Neural cell (in vitro differentiated cells): ENCODE data around the gene CAPN12. TPM values are rescaled to one million over a fixed set of nuclear protein-coding genes. Genes with fewer than 3 reads are reported as not detected.

Source experiments
- H2AFZ ChIP-seq: fragments of 200-600, 300-800 bp; sonication (generic), shearing (Covaris generic); 2 replicates; pipeline ENCODE4 v1.6.0; 2014; ENCODE audit warnings: low read depth, mild to moderate bottlenecking, antibody characterized with exemption, low read length, moderate library complexity
- H3F3A ChIP-seq: fragments of 200-600 bp; shearing (Covaris generic); 2 replicates; pipeline ENCODE4 v1.6.1; 2016; ENCODE audit warnings: mild to moderate bottlenecking, moderate library complexity, mixed read lengths, antibody characterized with exemption, low read length; ENCODE audit not compliant: insufficient read depth, poor library complexity, severe bottlenecking
- H3K27ac ChIP-seq: fragments of 200-600, 300-800 bp; sonication (generic), shearing (Covaris generic); 2 replicates; pipeline ENCODE4 v1.5.1; 2014; ENCODE audit warnings: mild to moderate bottlenecking, low read length, moderate library complexity
- H3K27me3 ChIP-seq: fragments of 300-800, 200-600 bp; sonication (generic), shearing (Covaris generic); 2 replicates; pipeline ENCODE4 v1.6.0; 2014; ENCODE audit warnings: mild to moderate bottlenecking, low read depth, low read length, moderate library complexity; ENCODE audit not compliant: insufficient read depth
- H3K36me3 ChIP-seq: fragments of 300-800, 200-600 bp; sonication (generic), shearing (Covaris generic); 2 replicates; pipeline ENCODE4 v1.5.1; 2014; ENCODE audit warnings: mild to moderate bottlenecking, antibody characterized with exemption, low read length, moderate library complexity; ENCODE audit not compliant: insufficient read depth
- H3K4me2 ChIP-seq: fragments of 300-800, 200-600 bp; sonication (generic), shearing (Covaris generic); 2 replicates; pipeline ENCODE4 v1.6.0; 2014; ENCODE audit warnings: mild to moderate bottlenecking, low read length
- H3K4me3 ChIP-seq: fragments of 300-800, 200-600 bp; sonication (generic), shearing (Covaris generic); 2 replicates; pipeline ENCODE4 v1.5.1; 2014; ENCODE audit warnings: mild to moderate bottlenecking, low read length, moderate library complexity
- H3K79me2 ChIP-seq: fragments of 200-600 bp; shearing (Covaris generic); replicated peaks from 2 replicates; pipeline ENCODE4 v1.6.0; 2014; ENCODE audit warnings: mild to moderate bottlenecking, low read length, moderate library complexity; ENCODE audit not compliant: insufficient read depth
- H3K9ac ChIP-seq: fragments of 300-800, 200-600 bp; sonication (generic), shearing (Covaris generic); 2 replicates; pipeline ENCODE4 v1.6.1; 2016; ENCODE audit warnings: mild to moderate bottlenecking, low read length, mixed read lengths
- H3K9me2 ChIP-seq: fragments of 200-600 bp; shearing (Covaris generic); 2 replicates; pipeline ENCODE4 v1.6.1; 2016; ENCODE audit warnings: mild to moderate bottlenecking, low read length, mixed read lengths; ENCODE audit not compliant: insufficient read depth
- H3K9me3 ChIP-seq: fragments of 200-600, 300-800 bp; sonication (generic), shearing (Covaris generic); 2 replicates; pipeline ENCODE4 v1.6.1; 2016; ENCODE audit warnings: mild to moderate bottlenecking, mixed run types, low read length, moderate library complexity, mixed read lengths
- H4K20me1 ChIP-seq: fragments of 200-600 bp; shearing (Covaris generic); 2 replicates; pipeline ENCODE4 v1.6.1; 2016; ENCODE audit warnings: mild to moderate bottlenecking, mixed run types; ENCODE audit not compliant: insufficient read depth
- EP300 ChIP-seq: fragments of 450-650 bp; conservative IDR thresholded peaks from 2 replicates; pipeline ENCODE4 v1.6.1; 2014; ENCODE audit warnings: antibody characterized with exemption, mild to moderate bottlenecking, moderate library complexity; ENCODE audit not compliant: poor library complexity, severe bottlenecking
- EZH2 ChIP-seq: fragments of 200-600, 300-800 bp; shearing (Covaris generic), sonication (generic); IDR thresholded peaks from 2 replicates; pipeline ENCODE4 v1.6.1; 2014; ENCODE audit warnings: antibody characterized with exemption, low read length, borderline replicate concordance, mild to moderate bottlenecking; ENCODE audit not compliant: insufficient read depth, poor library complexity, severe bottlenecking
- MXI1 ChIP-seq: fragments of 450-650 bp; conservative IDR thresholded peaks from 2 replicates; pipeline ENCODE4 v1.6.1; 2014; ENCODE audit warnings: antibody characterized with exemption, mild to moderate bottlenecking; ENCODE audit not compliant: poor library complexity, severe bottlenecking
- POLR2AphosphoS5 ChIP-seq: IDR thresholded peaks from 2 replicates; pipeline ENCODE4 v1.6.1; 2012
- RAD21 ChIP-seq: fragments of 450-650 bp; conservative IDR thresholded peaks from 2 replicates; pipeline ENCODE4 v1.6.1; 2014; ENCODE audit warnings: antibody characterized with exemption, mild to moderate bottlenecking, moderate library complexity
- SMC3 ChIP-seq: fragments of 450-650 bp; conservative IDR thresholded peaks from 2 replicates; pipeline ENCODE4 v1.6.1; 2014; ENCODE audit warnings: antibody characterized with exemption, mild to moderate bottlenecking, moderate library complexity; ENCODE audit not compliant: poor library complexity
- TAF1 ChIP-seq: IDR thresholded peaks from 2 replicates; pipeline ENCODE4 v1.6.1; 2012; ENCODE audit warnings: low read depth
- polyA plus RNA-seq: library from polyadenylated mRNA; depleted of rRNA; stranded (reverse); fragments of >200 nt; gene quantifications from 2 replicates; pipeline ENCODE4 v1.2.3, GENCODE V29; 2014
- TF ChIP-seq, protein P1 (sequence below): IDR thresholded peaks from 2 replicates; pipeline ENCODE4 v1.6.1; 2012; ENCODE audit warnings: borderline replicate concordance
- TF ChIP-seq, protein P2 (sequence below): fragments of 450-650 bp; IDR thresholded peaks from 2 replicates; pipeline ENCODE4 v1.5.1; 2014; ENCODE audit warnings: antibody characterized with exemption, mild to moderate bottlenecking, moderate library complexity; ENCODE audit not compliant: poor library complexity, severe bottlenecking

Gene CAPN12
- polyA plus RNA-seq, 1 donor from 2014 or later = not detected

DNA sequence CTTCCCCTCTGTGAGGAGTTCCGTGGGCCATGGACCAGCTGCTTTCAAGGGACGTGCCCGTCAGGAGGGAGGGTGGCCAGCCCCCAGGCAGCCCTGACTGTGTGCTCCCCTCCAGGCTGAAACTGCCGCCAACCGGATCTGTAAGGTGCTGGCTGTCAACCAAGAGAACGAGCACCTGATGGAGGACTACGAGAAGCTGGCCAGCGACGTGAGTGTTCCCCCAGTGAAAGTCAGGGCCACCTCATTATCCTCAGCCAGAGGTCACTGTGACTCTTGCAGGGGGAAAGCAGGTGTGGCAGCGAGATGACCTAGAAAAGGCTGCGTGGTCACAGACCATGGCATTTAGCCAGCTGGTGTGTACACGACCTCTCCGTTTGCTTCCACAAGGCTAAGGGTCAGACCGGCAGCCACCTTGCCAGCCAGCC lies 29.9 kb downstream of the CAPN12 start:
- TF ChIP-seq EZH2 = no peak
- TF ChIP-seq POLR2AphosphoS5 = no peak
- TF ChIP-seq TAF1 = no peak
- no peak for TF ChIP-seq EP300
- no peak for TF ChIP-seq MXI1
- TF ChIP-seq, protein P1, sequence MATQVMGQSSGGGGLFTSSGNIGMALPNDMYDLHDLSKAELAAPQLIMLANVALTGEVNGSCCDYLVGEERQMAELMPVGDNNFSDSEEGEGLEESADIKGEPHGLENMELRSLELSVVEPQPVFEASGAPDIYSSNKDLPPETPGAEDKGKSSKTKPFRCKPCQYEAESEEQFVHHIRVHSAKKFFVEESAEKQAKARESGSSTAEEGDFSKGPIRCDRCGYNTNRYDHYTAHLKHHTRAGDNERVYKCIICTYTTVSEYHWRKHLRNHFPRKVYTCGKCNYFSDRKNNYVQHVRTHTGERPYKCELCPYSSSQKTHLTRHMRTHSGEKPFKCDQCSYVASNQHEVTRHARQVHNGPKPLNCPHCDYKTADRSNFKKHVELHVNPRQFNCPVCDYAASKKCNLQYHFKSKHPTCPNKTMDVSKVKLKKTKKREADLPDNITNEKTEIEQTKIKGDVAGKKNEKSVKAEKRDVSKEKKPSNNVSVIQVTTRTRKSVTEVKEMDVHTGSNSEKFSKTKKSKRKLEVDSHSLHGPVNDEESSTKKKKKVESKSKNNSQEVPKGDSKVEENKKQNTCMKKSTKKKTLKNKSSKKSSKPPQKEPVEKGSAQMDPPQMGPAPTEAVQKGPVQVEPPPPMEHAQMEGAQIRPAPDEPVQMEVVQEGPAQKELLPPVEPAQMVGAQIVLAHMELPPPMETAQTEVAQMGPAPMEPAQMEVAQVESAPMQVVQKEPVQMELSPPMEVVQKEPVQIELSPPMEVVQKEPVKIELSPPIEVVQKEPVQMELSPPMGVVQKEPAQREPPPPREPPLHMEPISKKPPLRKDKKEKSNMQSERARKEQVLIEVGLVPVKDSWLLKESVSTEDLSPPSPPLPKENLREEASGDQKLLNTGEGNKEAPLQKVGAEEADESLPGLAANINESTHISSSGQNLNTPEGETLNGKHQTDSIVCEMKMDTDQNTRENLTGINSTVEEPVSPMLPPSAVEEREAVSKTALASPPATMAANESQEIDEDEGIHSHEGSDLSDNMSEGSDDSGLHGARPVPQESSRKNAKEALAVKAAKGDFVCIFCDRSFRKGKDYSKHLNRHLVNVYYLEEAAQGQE = no peak
- TF ChIP-seq, protein P2, sequence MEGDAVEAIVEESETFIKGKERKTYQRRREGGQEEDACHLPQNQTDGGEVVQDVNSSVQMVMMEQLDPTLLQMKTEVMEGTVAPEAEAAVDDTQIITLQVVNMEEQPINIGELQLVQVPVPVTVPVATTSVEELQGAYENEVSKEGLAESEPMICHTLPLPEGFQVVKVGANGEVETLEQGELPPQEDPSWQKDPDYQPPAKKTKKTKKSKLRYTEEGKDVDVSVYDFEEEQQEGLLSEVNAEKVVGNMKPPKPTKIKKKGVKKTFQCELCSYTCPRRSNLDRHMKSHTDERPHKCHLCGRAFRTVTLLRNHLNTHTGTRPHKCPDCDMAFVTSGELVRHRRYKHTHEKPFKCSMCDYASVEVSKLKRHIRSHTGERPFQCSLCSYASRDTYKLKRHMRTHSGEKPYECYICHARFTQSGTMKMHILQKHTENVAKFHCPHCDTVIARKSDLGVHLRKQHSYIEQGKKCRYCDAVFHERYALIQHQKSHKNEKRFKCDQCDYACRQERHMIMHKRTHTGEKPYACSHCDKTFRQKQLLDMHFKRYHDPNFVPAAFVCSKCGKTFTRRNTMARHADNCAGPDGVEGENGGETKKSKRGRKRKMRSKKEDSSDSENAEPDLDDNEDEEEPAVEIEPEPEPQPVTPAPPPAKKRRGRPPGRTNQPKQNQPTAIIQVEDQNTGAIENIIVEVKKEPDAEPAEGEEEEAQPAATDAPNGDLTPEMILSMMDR = no peak
- TF ChIP-seq RAD21 = no peak
- no peak for TF ChIP-seq SMC3
- Histone ChIP-seq H3K27me3 (no peaks in the 10 kb centered on the region), H3K9me3 (no peaks in the 10 kb centered on the region), H3K4me2 (no peak overlapping the region), H3F3A (no peaks in the 10 kb centered on the region), H3K9me2 (no peaks in the 10 kb centered on the region), H3K9ac (no peak overlapping the region), H3K4me3 (no peak overlapping the region), H3K36me3 (no peaks in the 10 kb centered on the region), H2AFZ (no peak overlapping the region), H4K20me1 (no peaks in the 10 kb centered on the region), H3K27ac (no peak overlapping the region), H3K79me2 (no peaks in the 10 kb centered on the region)

GRCh38 chr19:38713865-38714264 lies 30.4 kb downstream of the CAPN12 start:
- no peak overlapping the region for H3K9ac ChIP-seq
- no peak overlapping the region for H3K4me2 ChIP-seq
- TF ChIP-seq MXI1 (no peak), RAD21 (no peak), SMC3 (no peak), POLR2AphosphoS5 (no peak), EP300 (no peak), EZH2 (no peak)
- TF ChIP-seq, protein P1 = no peak
- H3K4me3 ChIP-seq = no peak overlapping the region
- H3K9me3 ChIP-seq = no peaks in the 10 kb centered on the region
- no peaks in the 10 kb centered on the region for H3K79me2 ChIP-seq
- H3K9me2 ChIP-seq = no peaks in the 10 kb centered on the region
- H4K20me1 ChIP-seq = no peaks in the 10 kb centered on the region
- no peaks in the 10 kb centered on the region for H3K27me3 ChIP-seq
- no peaks in the 10 kb centered on the region for H3K36me3 ChIP-seq
- H3F3A ChIP-seq = no peaks in the 10 kb centered on the region
- no peak overlapping the region for H2AFZ ChIP-seq
- no peak overlapping the region for H3K27ac ChIP-seq
